Right lobe of liver (tissue), 4 donors: Measurements from ENCODE around the gene PSMG3.

Experiments used
- POLR2A ChIP-seq: fragments of 450-650 bp; IDR thresholded peaks from one replicate; pipeline ENCODE4 v1.6.1; 2017; ENCODE audit warnings: antibody characterized with exemption, mild to moderate bottlenecking
- TF ChIP-seq, protein P1 (sequence below), 4 donors: fragments of 200-600 bp in 3 of 4; fragments of 450-650 bp in 1 of 4; IDR thresholded peaks; one replicate each; pipeline versions ENCODE4 v1.5.1 to v1.8.0; 2016 to 2022; ENCODE audit warnings: antibody characterized with exemption in 4 of 4, mild to moderate bottlenecking in 2 of 4
- donor health status: DM: no; HTN: no; CAD: no.
- donor health status: DM: no; HTN: no; CAD: no.
- donor health status: DM: no; HTN: yes; CAD: no.

DNA sequence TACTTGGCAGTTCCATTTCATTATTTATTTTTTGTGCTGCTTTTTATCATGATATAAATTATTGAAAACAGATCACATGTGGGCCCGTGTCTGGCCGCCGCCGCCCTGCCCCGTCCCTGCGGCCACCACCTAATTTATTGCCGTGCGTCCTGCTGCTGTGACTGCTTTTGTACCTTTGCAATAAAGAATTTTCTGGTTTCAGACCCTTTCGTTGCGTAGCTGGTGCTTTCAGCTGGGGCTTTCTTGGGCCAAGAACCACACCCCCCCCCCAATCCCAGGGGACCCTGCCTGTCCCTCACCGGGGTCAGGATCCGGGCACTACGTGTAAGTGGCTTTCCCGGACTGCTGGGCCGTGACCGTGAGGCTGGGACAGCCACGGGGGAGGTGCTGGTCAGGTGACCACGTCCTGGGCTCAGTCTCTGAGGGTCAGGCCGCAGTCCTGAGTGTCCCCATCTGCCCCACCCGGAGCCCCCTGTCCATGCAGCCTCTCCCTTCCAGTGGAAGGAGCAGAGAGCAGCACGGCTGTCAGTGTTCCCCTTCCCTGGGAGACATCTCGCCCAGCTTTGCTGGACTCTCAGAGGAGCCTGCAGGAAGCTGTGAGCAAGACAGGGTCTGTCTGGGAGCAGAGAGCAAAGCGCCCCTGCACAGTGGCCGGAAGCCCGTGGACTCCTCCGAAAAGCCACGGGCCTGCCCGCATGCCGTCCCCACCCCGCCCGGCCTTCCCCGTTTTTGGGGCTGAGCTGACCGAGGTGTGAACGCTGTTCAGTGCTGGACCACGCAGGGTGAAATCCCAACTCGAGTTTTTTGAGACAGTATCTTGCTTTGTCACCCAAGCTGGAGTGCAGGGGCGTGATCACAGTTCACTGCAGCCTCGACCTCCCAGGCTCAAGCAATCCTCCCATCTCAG, 26.7 kb downstream of the PSMG3 start:
- TF ChIP-seq, protein P1, sequence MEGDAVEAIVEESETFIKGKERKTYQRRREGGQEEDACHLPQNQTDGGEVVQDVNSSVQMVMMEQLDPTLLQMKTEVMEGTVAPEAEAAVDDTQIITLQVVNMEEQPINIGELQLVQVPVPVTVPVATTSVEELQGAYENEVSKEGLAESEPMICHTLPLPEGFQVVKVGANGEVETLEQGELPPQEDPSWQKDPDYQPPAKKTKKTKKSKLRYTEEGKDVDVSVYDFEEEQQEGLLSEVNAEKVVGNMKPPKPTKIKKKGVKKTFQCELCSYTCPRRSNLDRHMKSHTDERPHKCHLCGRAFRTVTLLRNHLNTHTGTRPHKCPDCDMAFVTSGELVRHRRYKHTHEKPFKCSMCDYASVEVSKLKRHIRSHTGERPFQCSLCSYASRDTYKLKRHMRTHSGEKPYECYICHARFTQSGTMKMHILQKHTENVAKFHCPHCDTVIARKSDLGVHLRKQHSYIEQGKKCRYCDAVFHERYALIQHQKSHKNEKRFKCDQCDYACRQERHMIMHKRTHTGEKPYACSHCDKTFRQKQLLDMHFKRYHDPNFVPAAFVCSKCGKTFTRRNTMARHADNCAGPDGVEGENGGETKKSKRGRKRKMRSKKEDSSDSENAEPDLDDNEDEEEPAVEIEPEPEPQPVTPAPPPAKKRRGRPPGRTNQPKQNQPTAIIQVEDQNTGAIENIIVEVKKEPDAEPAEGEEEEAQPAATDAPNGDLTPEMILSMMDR (IDR thresholded peaks at IDR 0.05), result no peak
- no peak for TF ChIP-seq POLR2A
